ENCODE data around the gene SLU7.

Gene SLU7

GRCh38 chr5:160420331-160420610 is 1.4 kb upstream of the SLU7 start:
- no peak for TF ChIP-seq CTCF (IDR thresholded peaks at IDR 0.05; ENCODE audit: low read depth, low read length)
- no peak for TF ChIP-seq EZH2phosphoT487 (IDR thresholded peaks at IDR 0.05; ENCODE audit: low read depth)
- Histone ChIP-seq H3K27me3 (ENCODE audit: low read depth, low read length) (no peaks in the 10 kb centered on the region), H4K20me1 (ENCODE audit: insufficient read depth, low read length) (no peaks in the 10 kb centered on the region), H2AFZ (ENCODE audit: low read depth, low read length) (peak overlapping the region; percentile 60; the same call in 1 of the 2 replicates), H3K36me3 (replicated peaks; ENCODE audit: low read depth, low read length) (peaks cover 24% of the 10 kb centered on the region), H3K4me2 (ENCODE audit: low read length) (peak overlapping the region; percentile 80), H3K27ac (ENCODE audit: low read length) (no peak overlapping the region), H3K4me3 (ENCODE audit: low read length) (peak overlapping the region; percentile 99), H3K9ac (ENCODE audit: low read length) (0 out of 2 replicates have a peak overlapping the region, but pooled peaks have one; percentile 76), H3K4me1 (ENCODE audit: low read length) (peaks cover 24% of the 10 kb centered on the region), H3K9me3 (ENCODE audit: insufficient read depth, low read length) (no peaks in the 10 kb centered on the region), H3K79me2 (ENCODE audit: low read length) (peaks cover 37% of the 10 kb centered on the region)

- H3K27ac ChIP-seq (ENCODE audit: low read length), result peak overlapping the region; percentile 89
These were observed 813 bp upstream of the SLU7 start for GRCh38 chr5:160419458-160420330.

GRCh38 chr5:160399402-160400353 is 19.2 kb downstream of the SLU7 start, which contains the start of gene FAM200C:
FAM200C (minus strand) TSS chr5:160400054; CDS start chr5:160395490, 4,564 bp downstream.
- H3K4me1 ChIP-seq (ENCODE audit: low read length), result peaks cover 4% of the 10 kb centered on the region; the same call in 1 of the 2 replicates
- H3K79me2 ChIP-seq (ENCODE audit: low read length), result no peaks in the 10 kb centered on the region
- H3K27me3 ChIP-seq (ENCODE audit: low read depth, low read length), result no peaks in the 10 kb centered on the region
- H2AFZ ChIP-seq (ENCODE audit: low read depth, low read length), result peak within 1 kb of the TSS; percentile 62
- H3K27ac ChIP-seq (ENCODE audit: low read length), result no peak within 1 kb of the TSS
- peak within 1 kb of the TSS; percentile 72 for H3K9ac ChIP-seq (ENCODE audit: low read length)
- H3K4me2 ChIP-seq (ENCODE audit: low read length), result peak within 1 kb of the TSS; percentile 78
- peak within 1 kb of the TSS; percentile 83 for H3K4me3 ChIP-seq (ENCODE audit: low read length)
- H3K9me3 ChIP-seq (ENCODE audit: insufficient read depth, low read length), result no peaks in the 10 kb centered on the region
- TF ChIP-seq CTCF (IDR thresholded peaks at IDR 0.05; ENCODE audit: low read depth, low read length) (no peak), EZH2phosphoT487 (IDR thresholded peaks at IDR 0.05; ENCODE audit: low read depth) (no peak)
- no peaks in the 10 kb centered on the region for H4K20me1 ChIP-seq (ENCODE audit: insufficient read depth, low read length)
- H3K36me3 ChIP-seq (replicated peaks; ENCODE audit: low read depth, low read length), result no peaks in the 10 kb centered on the region

More at GRCh38 chr5:160419458-160420330, 813 bp upstream of the SLU7 start:
- Histone ChIP-seq H3K9ac (ENCODE audit: low read length) (peak overlapping the region; percentile 76), H4K20me1 (ENCODE audit: insufficient read depth, low read length) (no peaks in the 10 kb centered on the region), H3K27me3 (ENCODE audit: low read depth, low read length) (no peaks in the 10 kb centered on the region), H3K4me3 (ENCODE audit: low read length) (peak overlapping the region; percentile 99), H3K36me3 (replicated peaks; ENCODE audit: low read depth, low read length) (peaks cover 19% of the 10 kb centered on the region), H3K4me1 (ENCODE audit: low read length) (peaks cover 28% of the 10 kb centered on the region), H2AFZ (ENCODE audit: low read depth, low read length) (peak overlapping the region; percentile 60), H3K79me2 (ENCODE audit: low read length) (peaks cover 37% of the 10 kb centered on the region), H3K4me2 (ENCODE audit: low read length) (peak overlapping the region; percentile 80), H3K9me3 (ENCODE audit: insufficient read depth, low read length) (no peaks in the 10 kb centered on the region)
- no peak for TF ChIP-seq CTCF (IDR thresholded peaks at IDR 0.05; ENCODE audit: low read depth, low read length)
- no peak for TF ChIP-seq EZH2phosphoT487 (IDR thresholded peaks at IDR 0.05; ENCODE audit: low read depth)
